KOPT-K1 (cell line): Measurements from ENCODE around the gene LSM12.
"Not testable (repeated sequence)": the region's sequence is repeated elsewhere in the genome, so short reads cannot be mapped to it uniquely, and the experiment has no call there.

Source experiments
- H3K27ac ChIP-seq: fragments of 200-600 bp; sonication (generic); 2 replicates; pipeline ENCODE4 v1.5.1; 2016; ENCODE audit warnings: antibody characterized with exemption, mild to moderate bottlenecking, low read depth, low read length; ENCODE audit not compliant: poor library complexity, severe bottlenecking
- H3K36me3 ChIP-seq: fragments of 200-600 bp; sonication (generic); 2 replicates; pipeline ENCODE4 v1.5.1; 2017; ENCODE audit warnings: antibody characterized with exemption, mild to moderate bottlenecking, low read length, moderate library complexity; ENCODE audit not compliant: insufficient read depth
- H3K9me3 ChIP-seq: fragments of 200-600 bp; sonication (generic); 2 replicates; pipeline ENCODE4 v1.5.1; 2017; ENCODE audit warnings: antibody characterized with exemption, low read length, mild to moderate bottlenecking; ENCODE audit not compliant: insufficient read depth, poor library complexity, severe bottlenecking

Gene LSM12

GRCh38 chr17:44105483-44105882 lies 39.0 kb upstream of the LSM12 start:
- Histone ChIP-seq H3K27ac (no peak overlapping the region), H3K36me3 (no peaks in the 10 kb centered on the region), H3K9me3 (no peaks in the 10 kb centered on the region)

- Histone ChIP-seq H3K36me3 (no peaks in the 10 kb centered on the region), H3K9me3 (no peaks in the 10 kb centered on the region), H3K27ac (no peak overlapping the region)
Observed at GRCh38 chr17:44102849-44103622, 36.6 kb upstream of the LSM12 start.

- not testable (repeated sequence) for H3K36me3 ChIP-seq, H3K27ac ChIP-seq, H3K9me3 ChIP-seq
Observed at GRCh38 chr17:44101858-44102257, 35.4 kb upstream of the LSM12 start.

DNA sequence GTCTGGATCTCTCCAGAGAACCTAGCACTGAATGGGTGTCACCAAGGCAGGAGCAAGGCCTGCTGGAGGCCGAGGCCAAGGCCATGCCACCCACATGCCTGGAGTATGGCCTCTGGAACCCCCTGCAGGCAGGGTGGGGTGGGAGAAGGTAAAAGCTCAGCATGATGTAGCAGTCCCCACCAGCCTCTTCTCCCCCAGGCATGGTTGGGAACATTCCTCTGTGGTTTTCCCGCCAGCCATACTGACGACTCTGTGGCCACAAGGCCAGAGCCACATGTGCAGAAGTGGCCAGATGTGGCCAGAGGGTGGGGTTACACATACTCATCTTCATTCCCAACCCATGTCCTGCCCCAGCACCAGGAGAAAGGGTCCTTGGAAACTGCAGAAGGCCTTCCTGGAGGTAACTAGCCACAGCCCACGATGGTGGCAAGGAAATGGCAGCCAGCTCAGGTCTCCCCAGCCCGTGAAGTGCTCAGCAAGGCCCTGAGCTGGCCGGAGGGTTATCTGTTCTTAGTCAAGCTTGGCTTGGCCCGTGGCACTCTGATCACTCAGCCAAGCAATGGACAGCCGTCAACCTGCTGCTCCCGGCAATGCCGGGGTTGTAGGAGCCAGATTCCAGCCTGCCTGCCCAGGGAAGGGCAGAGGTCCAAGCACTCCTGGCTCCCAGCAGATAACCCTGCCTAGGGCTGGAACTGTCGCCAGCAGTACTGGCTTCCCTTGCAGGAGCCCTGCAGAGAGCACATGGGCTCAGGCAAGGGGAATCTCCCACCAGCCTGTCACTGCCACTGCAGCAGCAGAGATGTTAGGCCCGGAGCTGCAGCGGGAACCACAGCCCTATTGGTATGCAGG lies 30.9 kb upstream of the LSM12 start:
- no peaks in the 10 kb centered on the region for H3K36me3 ChIP-seq
- no peak overlapping the region for H3K27ac ChIP-seq
- no peaks in the 10 kb centered on the region for H3K9me3 ChIP-seq

DNA sequence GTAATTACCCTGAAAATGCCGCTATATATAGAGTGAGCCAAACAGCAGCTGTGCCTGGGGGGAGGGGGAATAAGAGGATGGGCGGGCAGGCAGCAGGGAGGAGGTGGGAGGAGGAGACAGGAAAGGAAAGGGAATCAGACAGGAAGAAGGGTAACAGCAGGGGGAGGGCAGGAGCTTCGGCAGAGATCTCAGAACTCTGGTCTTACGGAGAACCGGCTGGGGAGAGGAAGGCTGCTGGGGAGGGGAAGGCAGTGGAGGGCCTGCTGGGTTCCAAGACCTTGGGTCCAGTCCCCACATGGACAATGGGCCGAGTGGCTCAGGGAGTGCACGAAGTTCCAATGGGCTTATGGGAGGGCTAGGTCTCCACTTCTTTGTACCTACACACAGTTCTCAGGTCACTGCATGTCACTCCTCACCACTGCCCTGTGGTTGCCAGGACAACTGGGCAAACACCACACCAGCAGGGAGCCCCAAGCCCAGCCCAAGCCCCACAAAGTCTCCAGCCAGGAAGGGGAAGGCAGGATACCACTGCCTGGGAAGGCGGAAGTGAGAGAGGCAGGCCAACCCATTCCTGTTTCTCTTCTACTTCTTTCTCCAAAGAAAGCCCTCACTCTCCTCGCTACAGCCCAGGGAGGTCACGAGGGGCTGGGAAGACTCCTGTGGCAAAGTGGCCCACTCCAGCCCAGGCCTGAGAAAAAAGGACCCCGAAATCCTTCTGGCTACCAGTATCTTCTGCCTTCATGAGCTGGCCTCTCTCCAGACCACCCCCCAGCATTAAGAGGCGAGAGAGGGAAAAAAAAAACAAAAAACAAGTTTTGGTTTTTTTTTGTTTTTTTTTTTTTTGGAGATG lies 29.4 kb upstream of the LSM12 start:
- Histone ChIP-seq H3K9me3 (no peaks in the 10 kb centered on the region), H3K36me3 (no peaks in the 10 kb centered on the region), H3K27ac (peak overlapping the region; percentile 60)

GRCh38 chr17:44095388-44095646 lies 28.8 kb upstream of the LSM12 start:
- Histone ChIP-seq H3K27ac (peak overlapping the region; percentile 60), H3K9me3 (no peaks in the 10 kb centered on the region), H3K36me3 (no peaks in the 10 kb centered on the region)

DNA sequence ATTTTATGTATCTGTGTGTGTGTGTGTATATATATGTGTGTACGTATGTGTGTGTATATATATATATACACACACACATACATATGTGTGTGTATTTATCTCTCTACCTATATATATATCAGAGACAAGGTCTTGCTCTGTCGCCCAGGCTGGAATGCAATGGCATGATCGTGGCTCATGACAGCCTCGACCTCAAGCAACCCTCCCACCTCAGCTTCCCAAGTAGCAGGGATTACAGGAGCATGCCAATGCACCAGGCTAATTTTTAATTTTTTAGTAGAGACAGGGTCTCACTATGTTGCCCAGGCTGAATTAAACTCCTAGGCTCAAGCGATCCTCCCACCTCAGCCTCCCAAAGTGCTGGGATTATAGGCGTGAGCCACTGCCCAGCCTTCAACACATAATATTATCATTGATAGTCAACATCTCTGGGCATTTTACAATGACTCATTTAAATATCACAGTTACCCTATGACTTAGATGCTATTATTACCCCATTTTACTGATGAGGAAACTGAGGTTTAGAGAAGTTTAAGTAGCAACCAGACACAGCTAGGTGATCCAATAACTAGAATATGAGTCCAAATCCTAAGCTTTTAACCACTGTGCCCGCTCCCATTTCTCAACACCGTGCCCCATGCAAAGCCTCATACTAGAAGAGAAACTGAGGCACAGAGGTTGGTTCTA lies 28.4 kb upstream of the LSM12 start:
- Histone ChIP-seq H3K36me3 (no peaks in the 10 kb centered on the region), H3K9me3 (no peaks in the 10 kb centered on the region), H3K27ac (peak overlapping the region; percentile 60)

GRCh38 chr17:44093231-44093900 lies 26.9 kb upstream of the LSM12 start:
- no peak overlapping the region for H3K27ac ChIP-seq
- H3K36me3 ChIP-seq = no peaks in the 10 kb centered on the region
- no peaks in the 10 kb centered on the region for H3K9me3 ChIP-seq

GRCh38 chr17:44092051-44092450 lies 25.6 kb upstream of the LSM12 start:
- Histone ChIP-seq H3K27ac (no peak overlapping the region), H3K36me3 (no peaks in the 10 kb centered on the region), H3K9me3 (no peaks in the 10 kb centered on the region)

GRCh38 chr17:44091200-44091997 lies 24.9 kb upstream of the LSM12 start:
- no peaks in the 10 kb centered on the region for H3K36me3 ChIP-seq
- H3K9me3 ChIP-seq = no peaks in the 10 kb centered on the region
- no peak overlapping the region for H3K27ac ChIP-seq

DNA sequence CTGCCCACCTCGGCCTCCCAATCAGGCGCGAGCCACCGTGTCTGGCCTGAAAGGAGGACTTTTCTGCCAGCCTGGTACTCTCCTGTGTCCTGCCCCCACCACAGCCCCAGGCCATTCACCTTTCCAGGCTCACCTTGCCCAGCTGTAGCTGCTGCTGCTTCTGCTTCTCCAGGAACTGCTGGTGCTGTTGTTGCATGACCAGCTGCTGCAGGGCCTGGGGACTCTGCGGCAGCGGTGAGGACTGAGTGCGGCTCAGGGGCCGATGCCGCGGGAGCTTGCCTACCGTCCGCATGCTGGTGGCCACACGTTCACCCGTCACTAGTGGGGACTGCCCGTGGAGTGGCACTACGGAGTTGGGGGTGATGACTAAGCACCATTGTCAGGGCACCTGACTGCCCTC lies 21.8 kb upstream of the LSM12 start:
- Histone ChIP-seq H3K36me3 (no peaks in the 10 kb centered on the region), H3K27ac (no peak overlapping the region), H3K9me3 (no peaks in the 10 kb centered on the region)

DNA sequence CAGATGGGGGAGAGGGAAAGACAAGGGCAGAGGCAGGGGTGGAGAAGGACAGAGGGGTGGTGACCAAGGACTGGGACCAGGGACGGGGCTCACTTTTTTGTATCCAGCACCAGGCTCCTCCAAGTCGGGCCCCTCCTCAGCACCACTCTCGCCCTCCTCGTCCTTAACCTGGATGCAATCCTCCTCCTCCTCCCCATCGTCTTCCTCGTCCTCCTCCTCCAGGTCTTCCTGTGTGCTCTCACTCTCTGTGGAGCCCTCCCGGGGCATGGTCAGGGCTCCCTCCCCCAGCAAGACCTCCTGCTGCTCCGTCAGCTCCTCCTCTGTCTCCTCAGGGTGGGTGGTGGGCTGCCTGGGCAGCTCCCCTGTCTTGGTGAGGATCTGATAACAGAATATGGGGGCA lies 20.8 kb upstream of the LSM12 start:
- Histone ChIP-seq H3K27ac (no peak overlapping the region), H3K9me3 (no peaks in the 10 kb centered on the region), H3K36me3 (no peaks in the 10 kb centered on the region)

DNA sequence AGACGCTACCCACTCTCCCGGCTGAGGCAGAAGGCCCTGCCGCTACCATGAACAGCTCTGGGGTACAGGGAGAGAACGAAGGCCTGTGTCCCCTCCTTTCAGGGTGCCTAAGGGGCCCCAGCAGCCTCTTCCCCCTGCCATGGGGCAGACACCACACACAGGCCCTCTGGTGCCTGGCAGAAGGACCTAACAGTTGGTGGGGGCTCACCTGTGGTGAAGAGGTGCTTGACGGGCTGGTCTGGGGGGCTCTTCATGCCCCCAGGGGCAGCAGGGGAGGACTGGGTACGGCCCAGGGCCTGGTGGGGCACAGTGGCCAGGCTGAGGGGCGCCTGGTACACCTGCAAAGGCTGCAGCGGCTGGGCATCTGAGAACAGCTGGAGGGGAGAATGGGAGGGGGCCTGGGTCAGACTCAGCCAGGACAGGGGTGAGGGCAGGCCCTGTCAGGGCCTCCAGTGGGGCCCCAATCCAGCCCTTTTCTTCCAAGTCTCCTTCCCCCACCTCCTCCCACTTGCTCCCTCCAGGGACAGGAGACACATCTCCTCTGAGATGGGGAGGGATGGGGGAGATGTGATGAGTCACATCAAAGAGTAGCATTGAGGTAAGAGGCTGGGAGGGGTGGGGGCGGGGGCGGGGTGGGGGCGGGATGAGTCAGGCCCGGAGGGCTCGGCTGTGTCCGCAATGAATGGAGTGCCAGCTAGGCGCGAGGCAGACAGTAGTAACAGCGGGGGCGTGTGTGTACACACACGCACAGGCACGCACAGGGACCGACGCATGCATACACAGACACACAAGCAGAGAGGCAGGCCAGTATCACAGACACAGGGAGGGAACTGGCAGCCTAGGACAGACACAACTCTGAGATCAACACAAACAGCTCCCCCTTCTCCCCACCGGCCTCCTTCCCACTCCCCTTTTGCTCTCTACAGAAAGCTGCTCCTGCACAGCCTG lies 20.2 kb upstream of the LSM12 start:
- Histone ChIP-seq H3K36me3 (no peaks in the 10 kb centered on the region), H3K9me3 (no peaks in the 10 kb centered on the region), H3K27ac (no peak overlapping the region)
